HCT116 (cell line): ENCODE data around the gene TRIM59. TPM values are rescaled to one million over a fixed set of nuclear protein-coding genes. Genes with fewer than 3 reads are reported as not detected.

Source experiments
- ATAC-seq: fragments of 200-7000 bp; cut with Tn5 transposase; 2 replicates; pipeline ENCODE4 v1.9.1; 2020; ENCODE audit warnings: mild to moderate bottlenecking, moderate library complexity
- BruUV-seq: library from RNA; stranded (reverse); fragments of 400-500 nt; replicated peaks from 2 replicates; lab custom pipeline; 2021; lab: Mats Ljungman, UMichigan
- CTCF ChIA-PET: fragments of 300-600 bp; sonication (Branson Sonifier 250); formaldehyde crosslinking; loops from one replicate; lab custom pipeline; 2021; ENCODE audit warnings: antibody characterized with exemption; lab: Charles Lee
- POLR2A ChIA-PET: fragments of 300-600, 350-600 bp; sonication (Branson Sonifier 250); formaldehyde crosslinking; loops from one replicate; lab custom pipeline; 2021; ENCODE audit warnings: antibody characterized with exemption; lab: Charles Lee
- RAD21 ChIA-PET, 2 experiments: fragments of 300-600 bp; sonication (Branson Sonifier 250); formaldehyde crosslinking; loops; one replicate each; lab custom pipeline; 2023; ENCODE audit warnings: low total read pairs in 2 of 2; ENCODE audit not compliant: uncharacterized antibody in 2 of 2, unreplicated experiment in 2 of 2, low non-redundant PET in 1 of 2; lab: Charles Lee
- DNase-seq: peaks from one replicate; pipeline ENCODE4 v3.0.0-alpha.2; 2010; ENCODE audit warnings: low read depth, low spot score
- H2AFZ ChIP-seq: fragments of 200-600 bp; shearing (Covaris generic), sonication (generic); 2 replicates; pipeline ENCODE4 v1.6.1; 2017; ENCODE audit warnings: low read depth, mixed run types, mixed read lengths, antibody characterized with exemption, low read length; ENCODE audit not compliant: poor library complexity, severe bottlenecking
- H3K27ac ChIP-seq: 2 replicates; pipeline ENCODE4 v1.5.1; 2012; ENCODE audit warnings: low read depth, low read length
- H3K27me3 ChIP-seq: fragments of 200-600 bp; sonication (generic); 2 replicates; pipeline ENCODE4 v1.6.1; 2016; ENCODE audit warnings: mixed run types, low read length, mixed read lengths; ENCODE audit not compliant: insufficient read depth
- H3K36me3 ChIP-seq, 2 experiments: fragments of 200-500 bp in 1 of 2; fragments of 200-600 bp in 1 of 2; sonication (Bioruptor generic) in 1 of 2; sonication (generic) in 1 of 2; 2 replicates each; pipeline versions ENCODE4 v1.5.1 to v1.6.1; 2014 to 2016; ENCODE audit warnings: low read length in 2 of 2, inconsistent platforms in 1 of 2, mixed read lengths in 1 of 2, mixed run types in 1 of 2; ENCODE audit not compliant: insufficient read depth in 2 of 2, control insufficient read depth in 1 of 2
- H3K4me1 ChIP-seq, 2 experiments: fragments of 200-600 bp in 1 of 2; sonication (generic) in 1 of 2; 2 replicates each; pipeline versions ENCODE4 v1.5.1 to v1.6.1; 2012 to 2017; ENCODE audit warnings: low read length in 2 of 2, inconsistent platforms in 1 of 2, mild to moderate bottlenecking in 1 of 2, mixed read lengths in 1 of 2, mixed run types in 1 of 2, moderate library complexity in 1 of 2; ENCODE audit not compliant: insufficient read depth in 2 of 2, control insufficient read depth in 1 of 2
- H3K4me2 ChIP-seq: fragments of 200-600 bp; sonication (generic); 2 replicates; pipeline ENCODE4 v1.6.1; 2017; ENCODE audit warnings: mixed run types, low read length, mixed read lengths
- H3K4me3 ChIP-seq, 2 experiments: fragments of 200-600 bp in 1 of 2; sonication (generic) in 1 of 2; replicated peaks in 1 of 2; 2 replicates each; pipeline ENCODE4 v1.5.1; 2011 to 2016; ENCODE audit warnings: low read length in 2 of 2, control low read depth in 1 of 2, low read depth in 1 of 2, mild to moderate bottlenecking in 1 of 2, mixed read lengths in 1 of 2, mixed run types in 1 of 2
- H3K79me2 ChIP-seq: fragments of 200-600 bp; sonication (generic); 2 replicates; pipeline ENCODE4 v1.6.1; 2017; ENCODE audit warnings: mild to moderate bottlenecking, mixed run types, low read length, moderate library complexity, mixed read lengths; ENCODE audit not compliant: insufficient read depth
- H3K9ac ChIP-seq: fragments of 200-600 bp; sonication (generic); 2 replicates; pipeline ENCODE4 v1.6.1; 2016; ENCODE audit warnings: low read length, mixed read lengths
- H3K9me2 ChIP-seq: fragments of 200-600 bp; sonication (generic), shearing (Covaris generic); 2 replicates; pipeline ENCODE4 v1.6.1; 2017; ENCODE audit warnings: mixed run types, mild to moderate bottlenecking, moderate library complexity; ENCODE audit not compliant: insufficient read depth
- H3K9me3 ChIP-seq, 2 experiments: fragments of 200-500 bp in 1 of 2; fragments of 200-600 bp in 1 of 2; sonication (Bioruptor generic) in 1 of 2; sonication (generic) in 1 of 2; 2 replicates each; pipeline ENCODE4 v1.6.1; 2014 to 2017; ENCODE audit warnings: low read length in 2 of 2, mixed read lengths in 2 of 2, inconsistent platforms in 1 of 2, low read depth in 1 of 2, mild to moderate bottlenecking in 1 of 2, mixed run types in 1 of 2, moderate library complexity in 1 of 2; ENCODE audit not compliant: control insufficient read depth in 1 of 2, insufficient read depth in 1 of 2
- H4K20me1 ChIP-seq: fragments of 200-600 bp; sonication (generic), shearing (Covaris generic); 2 replicates; pipeline ENCODE4 v1.6.1; 2017; ENCODE audit warnings: mixed run types, mild to moderate bottlenecking, moderate library complexity; ENCODE audit not compliant: insufficient read depth
- EGR1 ChIP-seq: IDR thresholded peaks from 2 replicates; pipeline ENCODE4 v1.6.1; 2012; ENCODE audit warnings: low read depth
- POLR2AphosphoS5 ChIP-seq: IDR thresholded peaks from 2 replicates; pipeline ENCODE4 v1.6.1; 2011; ENCODE audit warnings: mild to moderate bottlenecking, low read depth, low read length, moderate library complexity
- YY1 ChIP-seq: IDR thresholded peaks from 2 replicates; pipeline ENCODE4 v1.6.1; 2011; ENCODE audit warnings: low read length, low read depth, moderate library complexity, mild to moderate bottlenecking; ENCODE audit not compliant: insufficient replicate concordance; ENCODE audit errors: extremely low read depth
- intact Hi-C: fragments of 100-400 bp; cut with micrococcal nuclease; formaldehyde crosslinking; loops from 2 replicates; pipeline ENCODE4 v1.10.0; 2022
- total RNA-seq: library from RNA; stranded (reverse); gene quantifications from one replicate; pipeline ENCODE4 v1.2.1, GENCODE V29; 2021; ENCODE audit not compliant: unreplicated experiment

TRIM59 gene
- total RNA-seq, 1 experiment from 2014 or later: 41.6 TPM

- Histone ChIP-seq H3K27me3 (no peaks in the 10 kb centered on the region), H3K9ac (peak overlapping the region; percentile 94), H3K4me3 (peak overlapping the region; percentile 90 to 93), H2AFZ (peak overlapping the region; percentile 55), H3K4me1 (peaks cover 17 to 32% of the 10 kb centered on the region in 2 experiments)
- RAD21 ChIA-PET: no interaction called here
- no peak for DNase-seq
- peak; percentile 26 for ATAC-seq
- intact Hi-C loops: no loop called here
- no peak for TF ChIP-seq YY1
- no peak for TF ChIP-seq POLR2AphosphoS5
- TF ChIP-seq, all 23 proteins: peak for 0
- Histone ChIP-seq H3K4me2 (peak overlapping the region; percentile 91), H3K9me2 (no peaks in the 10 kb centered on the region), H3K79me2 (peaks cover 81% of the 10 kb centered on the region), H4K20me1 (peaks cover 11% of the 10 kb centered on the region; the same call in 1 of the 2 replicates), H3K27ac (peak overlapping the region; percentile 95; the same call in 1 of the 2 replicates), H3K36me3 (peaks cover under 1 to 24% of the 10 kb centered on the region in 2 experiments; a peak in 2 of 4 replicates), H3K9me3 (no peaks in the 10 kb centered on the region)
- ChIA-PET POLR2A (no interaction called here), CTCF (no interaction called here)
- no TSS peak for BruUV-seq
These were observed 50.8 kb downstream of the TRIM59 start for GRCh38 chr3:160398820-160399124.

GRCh38 chr3:160395297-160395696, 54.3 kb downstream of the TRIM59 start:
- Histone ChIP-seq H2AFZ (no peak overlapping the region), H3K27ac (no peak overlapping the region), H3K4me2 (peak overlapping the region; percentile 3; the same call in 1 of the 2 replicates), H3K9ac (no peak overlapping the region), H3K4me1 (peaks cover 5 to 15% of the 10 kb centered on the region in 2 experiments; a peak in 3 of 4 replicates), H3K79me2 (peaks cover 60% of the 10 kb centered on the region), H3K4me3 (no peak overlapping the region), H3K27me3 (no peaks in the 10 kb centered on the region), H3K36me3 (peaks cover 0 to 3% of the 10 kb centered on the region in 2 experiments; a peak in 1 of 4 replicates), H4K20me1 (no peaks in the 10 kb centered on the region), H3K9me3 (no peaks in the 10 kb centered on the region), H3K9me2 (no peaks in the 10 kb centered on the region)
- ChIA-PET RAD21 (no interaction called here), CTCF (no interaction called here), POLR2A (no interaction called here)
- no TSS peak for BruUV-seq
- intact Hi-C loops: no loop called here
- TF ChIP-seq EGR1: no peak
- DNase-seq (no peak), ATAC-seq (no peak)
